HCT116 (cell line): Measurements from ENCODE around the gene SETD1A. TPM values are rescaled to one million over a fixed set of nuclear protein-coding genes. Genes with fewer than 3 reads are reported as not detected.

ENCODE experiments used
- ATAC-seq: fragments of 200-7000 bp; cut with Tn5 transposase; 2 replicates; pipeline ENCODE4 v1.9.1; 2020; ENCODE audit warnings: mild to moderate bottlenecking, moderate library complexity
- BruUV-seq: library from RNA; stranded (reverse); fragments of 400-500 nt; replicated peaks from 2 replicates; lab custom pipeline; 2021; lab: Mats Ljungman, UMichigan
- CTCF ChIA-PET: fragments of 300-600 bp; sonication (Branson Sonifier 250); formaldehyde crosslinking; loops from one replicate; lab custom pipeline; 2021; ENCODE audit warnings: antibody characterized with exemption; lab: Charles Lee
- POLR2A ChIA-PET: fragments of 300-600, 350-600 bp; sonication (Branson Sonifier 250); formaldehyde crosslinking; loops from one replicate; lab custom pipeline; 2021; ENCODE audit warnings: antibody characterized with exemption; lab: Charles Lee
- RAD21 ChIA-PET, 2 experiments: fragments of 300-600 bp; sonication (Branson Sonifier 250); formaldehyde crosslinking; loops; one replicate each; lab custom pipeline; 2023; ENCODE audit warnings: low total read pairs in 2 of 2; ENCODE audit not compliant: uncharacterized antibody in 2 of 2, unreplicated experiment in 2 of 2, low non-redundant PET in 1 of 2; lab: Charles Lee
- DNase-seq: peaks from one replicate; pipeline ENCODE4 v3.0.0-alpha.2; 2010; ENCODE audit warnings: low read depth, low spot score
- H2AFZ ChIP-seq: fragments of 200-600 bp; shearing (Covaris generic), sonication (generic); 2 replicates; pipeline ENCODE4 v1.6.1; 2017; ENCODE audit warnings: low read depth, mixed run types, mixed read lengths, antibody characterized with exemption, low read length; ENCODE audit not compliant: poor library complexity, severe bottlenecking
- H3K27ac ChIP-seq: 2 replicates; pipeline ENCODE4 v1.5.1; 2012; ENCODE audit warnings: low read depth, low read length
- H3K27me3 ChIP-seq: fragments of 200-600 bp; sonication (generic); 2 replicates; pipeline ENCODE4 v1.6.1; 2016; ENCODE audit warnings: mixed run types, low read length, mixed read lengths; ENCODE audit not compliant: insufficient read depth
- H3K36me3 ChIP-seq, 2 experiments: fragments of 200-500 bp in 1 of 2; fragments of 200-600 bp in 1 of 2; sonication (Bioruptor generic) in 1 of 2; sonication (generic) in 1 of 2; 2 replicates each; pipeline versions ENCODE4 v1.5.1 to v1.6.1; 2014 to 2016; ENCODE audit warnings: low read length in 2 of 2, inconsistent platforms in 1 of 2, mixed read lengths in 1 of 2, mixed run types in 1 of 2; ENCODE audit not compliant: insufficient read depth in 2 of 2, control insufficient read depth in 1 of 2
- H3K4me1 ChIP-seq, 2 experiments: fragments of 200-600 bp in 1 of 2; sonication (generic) in 1 of 2; 2 replicates each; pipeline versions ENCODE4 v1.5.1 to v1.6.1; 2012 to 2017; ENCODE audit warnings: low read length in 2 of 2, inconsistent platforms in 1 of 2, mild to moderate bottlenecking in 1 of 2, mixed read lengths in 1 of 2, mixed run types in 1 of 2, moderate library complexity in 1 of 2; ENCODE audit not compliant: insufficient read depth in 2 of 2, control insufficient read depth in 1 of 2
- H3K4me2 ChIP-seq: fragments of 200-600 bp; sonication (generic); 2 replicates; pipeline ENCODE4 v1.6.1; 2017; ENCODE audit warnings: mixed run types, low read length, mixed read lengths
- H3K4me3 ChIP-seq, 2 experiments: fragments of 200-600 bp in 1 of 2; sonication (generic) in 1 of 2; replicated peaks in 1 of 2; 2 replicates each; pipeline ENCODE4 v1.5.1; 2011 to 2016; ENCODE audit warnings: low read length in 2 of 2, control low read depth in 1 of 2, low read depth in 1 of 2, mild to moderate bottlenecking in 1 of 2, mixed read lengths in 1 of 2, mixed run types in 1 of 2
- H3K79me2 ChIP-seq: fragments of 200-600 bp; sonication (generic); 2 replicates; pipeline ENCODE4 v1.6.1; 2017; ENCODE audit warnings: mild to moderate bottlenecking, mixed run types, low read length, moderate library complexity, mixed read lengths; ENCODE audit not compliant: insufficient read depth
- H3K9ac ChIP-seq: fragments of 200-600 bp; sonication (generic); 2 replicates; pipeline ENCODE4 v1.6.1; 2016; ENCODE audit warnings: low read length, mixed read lengths
- H3K9me2 ChIP-seq: fragments of 200-600 bp; sonication (generic), shearing (Covaris generic); 2 replicates; pipeline ENCODE4 v1.6.1; 2017; ENCODE audit warnings: mixed run types, mild to moderate bottlenecking, moderate library complexity; ENCODE audit not compliant: insufficient read depth
- H3K9me3 ChIP-seq, 2 experiments: fragments of 200-500 bp in 1 of 2; fragments of 200-600 bp in 1 of 2; sonication (Bioruptor generic) in 1 of 2; sonication (generic) in 1 of 2; 2 replicates each; pipeline ENCODE4 v1.6.1; 2014 to 2017; ENCODE audit warnings: low read length in 2 of 2, mixed read lengths in 2 of 2, inconsistent platforms in 1 of 2, low read depth in 1 of 2, mild to moderate bottlenecking in 1 of 2, mixed run types in 1 of 2, moderate library complexity in 1 of 2; ENCODE audit not compliant: control insufficient read depth in 1 of 2, insufficient read depth in 1 of 2
- H4K20me1 ChIP-seq: fragments of 200-600 bp; sonication (generic), shearing (Covaris generic); 2 replicates; pipeline ENCODE4 v1.6.1; 2017; ENCODE audit warnings: mixed run types, mild to moderate bottlenecking, moderate library complexity; ENCODE audit not compliant: insufficient read depth
- CEBPB ChIP-seq: IDR thresholded peaks from 2 replicates; pipeline ENCODE4 v1.6.1; 2012; ENCODE audit warnings: low read depth
- CTCF ChIP-seq, 3 experiments: fragments of 200-600 bp in 1 of 3; sonication (generic) in 1 of 3; IDR thresholded peaks in 2 of 3; conservative IDR thresholded peaks in 1 of 3; 2 replicates each; pipeline ENCODE4 v1.5.1; 2012 to 2017; ENCODE audit warnings: low read depth in 2 of 3, low read length in 2 of 3, antibody characterized with exemption in 1 of 3, borderline replicate concordance in 1 of 3, control low read depth in 1 of 3, mild to moderate bottlenecking in 1 of 3, mixed read lengths in 1 of 3, mixed run types in 1 of 3, moderate library complexity in 1 of 3; ENCODE audit not compliant: insufficient read depth in 1 of 3
- ELF1 ChIP-seq: IDR thresholded peaks from 2 replicates; pipeline ENCODE4 v1.6.1; 2012; ENCODE audit warnings: low read depth, borderline replicate concordance
- POLR2AphosphoS5 ChIP-seq: IDR thresholded peaks from 2 replicates; pipeline ENCODE4 v1.6.1; 2011; ENCODE audit warnings: mild to moderate bottlenecking, low read depth, low read length, moderate library complexity
- intact Hi-C: fragments of 100-400 bp; cut with micrococcal nuclease; formaldehyde crosslinking; loops from 2 replicates; pipeline ENCODE4 v1.10.0; 2022
- total RNA-seq: library from RNA; stranded (reverse); gene quantifications from one replicate; pipeline ENCODE4 v1.2.1, GENCODE V29; 2021; ENCODE audit not compliant: unreplicated experiment
- TF ChIP-seq, protein P1 (sequence below): IDR thresholded peaks from 2 replicates; pipeline ENCODE4 v1.6.1; 2011; ENCODE audit warnings: mild to moderate bottlenecking, low read length, moderate library complexity; ENCODE audit not compliant: insufficient replicate concordance; ENCODE audit errors: extremely low read depth

The SETD1A gene
- total RNA-seq, 1 experiment from 2014 or later = 26.9 TPM

DNA sequence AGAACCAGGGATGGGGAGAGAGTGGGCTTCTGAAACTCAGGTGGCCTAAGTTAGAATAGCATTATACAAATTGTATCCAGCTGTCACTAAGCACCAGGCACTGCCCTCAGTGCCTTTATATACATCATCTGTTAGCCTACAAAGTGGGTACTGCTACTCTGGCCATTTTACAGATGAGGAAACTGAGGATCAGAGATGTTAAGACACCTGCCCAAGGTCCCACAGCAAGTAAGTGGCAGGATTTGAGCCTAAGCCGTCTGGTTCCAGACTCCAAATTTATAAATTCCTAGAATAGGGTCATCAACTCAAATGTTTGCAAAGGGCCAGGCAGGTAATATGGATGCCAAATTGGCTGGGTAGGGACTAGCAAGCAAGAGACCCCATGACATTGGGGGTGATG lies 6.4 kb upstream of the SETD1A start:
- TF ChIP-seq ELF1 (no peak), CTCF (IDR thresholded peaks at IDR 0.05 in 2 of 3, conservative IDR thresholded peaks at IDR 0.05 in 1 of 3; ENCODE audit: borderline replicate concordance in 1 of 3, insufficient read depth in 1 of 3, low read depth in 2 of 3, low read length in 2 of 3) (no peak), CEBPB (no peak)
- no TSS peak for BruUV-seq
- Histone ChIP-seq H3K4me3 (no peak overlapping the region), H3K4me2 (no peak overlapping the region; the same call in 1 of the 2 replicates), H3K27ac (no peak overlapping the region), H3K79me2 (peaks cover 3% of the 10 kb centered on the region; the same call in 1 of the 2 replicates), H3K9me3 (no peaks in the 10 kb centered on the region), H4K20me1 (no peaks in the 10 kb centered on the region), H3K27me3 (no peaks in the 10 kb centered on the region), H3K36me3 (peaks cover 0 to 6% of the 10 kb centered on the region in 2 experiments; a peak in 1 of 4 replicates), H3K9me2 (no peaks in the 10 kb centered on the region), H3K4me1 (peaks cover 21 to 43% of the 10 kb centered on the region in 2 experiments), H2AFZ (no peak overlapping the region), H3K9ac (no peak overlapping the region)
- ChIA-PET CTCF (no interaction called here), POLR2A (no interaction called here), RAD21 (no interaction called here)
- ATAC-seq (no peak), DNase-seq (no peak)
- intact Hi-C loops = loop anchor here (10.0 kb wide), 2 partner anchors 144 to 494 kb away; partner anchors contain the start of genes VKORC1 and ZNF843

GRCh38 chr16:30951750-30952149 lies 5.8 kb upstream of the SETD1A start:
- Histone ChIP-seq H3K9me3 (no peaks in the 10 kb centered on the region), H3K4me1 (peaks cover 25 to 48% of the 10 kb centered on the region in 2 experiments), H3K79me2 (peaks cover 3% of the 10 kb centered on the region; the same call in 1 of the 2 replicates), H2AFZ (no peak overlapping the region), H3K4me3 (no peak overlapping the region), H3K36me3 (0 out of 4 replicates have a peak, but pooled peaks cover 0 to 6% of the 10 kb centered on the region in 2 experiments), H3K4me2 (no peak overlapping the region), H3K27ac (no peak overlapping the region), H3K9me2 (no peaks in the 10 kb centered on the region), H3K9ac (no peak overlapping the region), H3K27me3 (no peaks in the 10 kb centered on the region), H4K20me1 (no peaks in the 10 kb centered on the region)
- ChIA-PET CTCF (interaction anchor here (3.1 kb wide), 1 partner anchor 492 kb away, joined by 13 read pairs; the partner anchor contains the start of gene ZNF843), RAD21 (no interaction called here), POLR2A (no interaction called here)
- no peak for DNase-seq
- no TSS peak for BruUV-seq
- intact Hi-C loops = loop anchor here (10.0 kb wide), 2 partner anchors 143 to 493 kb away; partner anchors contain the start of genes VKORC1 and ZNF843
- no peak for ATAC-seq
- TF ChIP-seq POLR2AphosphoS5 = 0 out of 2 replicates have a peak, but pooled peaks have one; percentile 9
- TF ChIP-seq, protein P1, sequence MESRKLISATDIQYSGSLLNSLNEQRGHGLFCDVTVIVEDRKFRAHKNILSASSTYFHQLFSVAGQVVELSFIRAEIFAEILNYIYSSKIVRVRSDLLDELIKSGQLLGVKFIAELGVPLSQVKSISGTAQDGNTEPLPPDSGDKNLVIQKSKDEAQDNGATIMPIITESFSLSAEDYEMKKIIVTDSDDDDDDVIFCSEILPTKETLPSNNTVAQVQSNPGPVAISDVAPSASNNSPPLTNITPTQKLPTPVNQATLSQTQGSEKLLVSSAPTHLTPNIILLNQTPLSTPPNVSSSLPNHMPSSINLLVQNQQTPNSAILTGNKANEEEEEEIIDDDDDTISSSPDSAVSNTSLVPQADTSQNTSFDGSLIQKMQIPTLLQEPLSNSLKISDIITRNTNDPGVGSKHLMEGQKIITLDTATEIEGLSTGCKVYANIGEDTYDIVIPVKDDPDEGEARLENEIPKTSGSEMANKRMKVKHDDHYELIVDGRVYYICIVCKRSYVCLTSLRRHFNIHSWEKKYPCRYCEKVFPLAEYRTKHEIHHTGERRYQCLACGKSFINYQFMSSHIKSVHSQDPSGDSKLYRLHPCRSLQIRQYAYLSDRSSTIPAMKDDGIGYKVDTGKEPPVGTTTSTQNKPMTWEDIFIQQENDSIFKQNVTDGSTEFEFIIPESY = no peak
- TF ChIP-seq, all 23 proteins: peak for 1
